Neural progenitor cell (in vitro differentiated cells): Measurements from ENCODE around the gene ST3GAL4.

Source experiments
- CTCF ChIP-seq: fragments of 200-600 bp; sonication (generic); IDR thresholded peaks from 2 replicates; pipeline ENCODE4 v1.5.1; 2017; ENCODE audit warnings: antibody characterized with exemption, mild to moderate bottlenecking
- EZH2 ChIP-seq: fragments of 200-600 bp; sonication (generic); IDR thresholded peaks from 2 replicates; pipeline ENCODE4 v1.6.1; 2017; ENCODE audit warnings: antibody characterized with exemption, mild to moderate bottlenecking, moderate library complexity
- EZH2phosphoT487 ChIP-seq: fragments of 200-600 bp; sonication (generic); IDR thresholded peaks from 2 replicates; pipeline ENCODE4 v1.6.1; 2017; ENCODE audit warnings: antibody characterized with exemption

GRCh38 chr11:126305699-126306098 is 49.8 kb upstream of the ST3GAL4 start:
- TF ChIP-seq EZH2phosphoT487: no peak
- no peak for TF ChIP-seq EZH2
- TF ChIP-seq CTCF: no peak
